D721Med (cell line): ENCODE measurements around the gene CACNA1B.

Experiments
- DNase-seq: peaks from one replicate; pipeline ENCODE4 v3.0.0; 2011; ENCODE audit warnings: low spot score; ENCODE audit not compliant: insufficient read length
- FAIRE-seq: peaks from 2 replicates; lab custom pipeline; 2011; peaks lifted over from hg19 to GRCh38; lab: Jason Lieb, UNC
- CTCF ChIP-seq: IDR thresholded peaks from 2 replicates; pipeline ENCODE4 v1.5.1; 2012; ENCODE audit warnings: mild to moderate bottlenecking, control low read depth; ENCODE audit not compliant: insufficient read depth; ENCODE audit errors: missing control alignments

Gene CACNA1B

GRCh38 chr9:138043411-138044345, 166.1 kb downstream of the CACNA1B start:
- FAIRE-seq (no peak), DNase-seq (peak; percentile 15)
- TF ChIP-seq CTCF = no peak

- no peak for TF ChIP-seq CTCF
- peak; percentile 10 for DNase-seq
- no peak for FAIRE-seq
Measured at GRCh38 chr9:138044485-138045383, 167.2 kb downstream of the CACNA1B start.

GRCh38 chr9:138045541-138046490, 168.2 kb downstream of the CACNA1B start:
- DNase-seq (peak; percentile 13), FAIRE-seq (no peak)
- no peak for TF ChIP-seq CTCF

GRCh38 chr9:138046641-138047301, 169.2 kb downstream of the CACNA1B start:
- DNase-seq (peak; percentile 4), FAIRE-seq (no peak)
- no peak for TF ChIP-seq CTCF

- no peak for TF ChIP-seq CTCF
- FAIRE-seq = no peak
- DNase-seq = peak; percentile 6
Measured at GRCh38 chr9:138047469-138048040, 170.0 kb downstream of the CACNA1B start.
